GM12892 (cell line): ENCODE data around the gene KCNK16.

Source experiments
- DNase-seq: peaks from one replicate; pipeline ENCODE4 v3.0.0; 2011; ENCODE audit not compliant: insufficient read length
- FAIRE-seq: peaks from 2 replicates; lab custom pipeline; 2011; peaks lifted over from hg19 to GRCh38; lab: Jason Lieb, UNC
- POLR2A ChIP-seq: IDR thresholded peaks from 2 replicates; pipeline ENCODE4 v1.6.1; 2011; ENCODE audit warnings: low read depth, low read length, control low read depth
- POLR2AphosphoS5 ChIP-seq: IDR thresholded peaks from 2 replicates; pipeline ENCODE4 v1.6.1; 2011; ENCODE audit warnings: low read depth, low read length, control low read depth
- TAF1 ChIP-seq: IDR thresholded peaks from 2 replicates; pipeline ENCODE4 v1.6.1; 2011; ENCODE audit warnings: low read depth, mild to moderate bottlenecking, control low read depth, low read length, borderline replicate concordance

The KCNK16 gene

DNA sequence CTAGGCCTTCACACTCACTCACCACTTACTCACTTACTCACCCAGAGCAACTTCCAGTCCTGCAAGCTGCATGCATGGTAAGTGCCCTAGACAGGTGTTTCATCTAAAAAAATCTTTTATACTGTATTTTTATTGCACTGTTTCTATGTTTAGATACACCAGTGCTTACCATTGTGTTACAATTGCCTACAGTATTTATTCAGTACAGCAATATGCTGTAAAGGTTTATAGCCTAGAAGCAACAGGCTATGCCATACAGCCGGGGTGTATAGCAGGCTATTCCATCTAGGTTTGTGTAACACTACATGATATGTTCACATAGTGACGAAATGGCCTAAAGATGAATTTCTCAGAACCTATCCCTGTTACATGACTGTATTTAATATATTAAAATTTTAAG lies 56.1 kb downstream of the KCNK16 start:
- no peak for TF ChIP-seq TAF1
- TF ChIP-seq POLR2AphosphoS5, result no peak
- TF ChIP-seq POLR2A, result no peak
- FAIRE-seq (no peak), DNase-seq (no peak)
